Naive B cell (primary cell): ENCODE data around the gene ACSL1. TPM values are rescaled to one million over a fixed set of nuclear protein-coding genes. Genes with fewer than 3 reads are reported as not detected.

Experiments used
- ATAC-seq, 2 donors: fragments of 150-1000 bp; cut with Tn5 transposase; 2 replicates each; pipeline ENCODE4 v1.10.0; 2021; ENCODE audit warnings: low read depth in 2 of 2, mild to moderate bottlenecking in 2 of 2, moderate library complexity in 2 of 2
- DNase-seq: peaks from one replicate; pipeline ENCODE4 v3.0.0; 2022
- H3K27ac Mint-ChIP-seq, 6 donors: one replicate each; pipeline ENCODE4 v1.8.0; 2020 to 2022; ENCODE audit warnings: mild to moderate bottlenecking in 6 of 6, mixed read lengths in 6 of 6, moderate library complexity in 5 of 6, inconsistent platforms in 2 of 6
- H3K27me3 Mint-ChIP-seq, 3 donors: one replicate each; pipeline ENCODE4 v1.8.0; 2021 to 2022; ENCODE audit warnings: mixed read lengths in 3 of 3, mild to moderate bottlenecking in 1 of 3
- H3K36me3 Mint-ChIP-seq, 2 donors: one replicate each; pipeline ENCODE4 v1.8.0; 2020 to 2022; ENCODE audit warnings: mixed read lengths in 2 of 2, inconsistent platforms in 1 of 2, mild to moderate bottlenecking in 1 of 2
- H3K4me1 Mint-ChIP-seq, 3 donors: one replicate each; pipeline ENCODE4 v1.8.0; 2020 to 2022; ENCODE audit warnings: mixed read lengths in 3 of 3, inconsistent platforms in 1 of 3, mild to moderate bottlenecking in 1 of 3, moderate library complexity in 1 of 3
- H3K4me3 Mint-ChIP-seq, 8 donors: one replicate each; pipeline ENCODE4 v1.8.0; 2020 to 2022; ENCODE audit warnings: mild to moderate bottlenecking in 8 of 8, mixed read lengths in 8 of 8, moderate library complexity in 8 of 8, inconsistent platforms in 2 of 8
- H3K9me3 Mint-ChIP-seq, 7 donors: one replicate each; pipeline ENCODE4 v1.8.0; 2020 to 2022; ENCODE audit warnings: mixed read lengths in 7 of 7, mild to moderate bottlenecking in 5 of 7, inconsistent platforms in 2 of 7, moderate library complexity in 1 of 7
- polyA plus RNA-seq, 6 donors: library from polyadenylated mRNA; unstranded; fragments of 300-500 nt; fragmentation: Illumina TruSeq; gene quantifications; one replicate each; pipeline ENCODE4 v1.2.3, GENCODE V29; 2021; ENCODE audit warnings: low read depth in 6 of 6

ACSL1 gene
- polyA plus RNA-seq, 6 donors from 2014 or later: 5.0 to 10.1 (median 6.8) TPM

DNA sequence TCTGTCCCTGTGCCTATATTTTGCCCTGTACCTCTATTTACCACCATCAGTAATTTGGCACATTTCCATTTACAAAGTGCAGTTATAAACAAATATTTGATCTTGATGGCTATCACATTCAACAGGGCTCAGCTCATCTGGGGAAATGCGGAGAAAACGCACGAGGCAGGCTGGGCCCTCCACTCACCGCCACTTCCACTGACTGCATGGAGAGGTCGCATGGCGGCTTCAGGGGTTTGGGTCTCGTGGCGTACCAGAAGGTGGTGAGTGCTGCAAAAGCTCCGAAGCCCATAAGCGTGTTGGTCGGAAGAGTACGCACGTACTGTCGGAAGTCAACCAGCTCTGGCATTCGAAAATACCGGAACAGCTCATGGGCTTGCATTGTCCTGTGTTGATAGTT is 22.6 kb downstream of the ACSL1 start:
- DNase-seq (no peak), ATAC-seq (no peak)
- peaks cover 0 to 7% of the 10 kb centered on the region in 2 donors for H3K36me3 Mint-ChIP-seq
- H3K27me3 Mint-ChIP-seq: no peaks in the 10 kb centered on the region
- H3K9me3 Mint-ChIP-seq: no peaks in the 10 kb centered on the region
- H3K27ac Mint-ChIP-seq: no peak overlapping the region
- H3K4me3 Mint-ChIP-seq: no peak overlapping the region
- peaks cover 28 to 31% (median 29%) of the 10 kb centered on the region in 3 donors for H3K4me1 Mint-ChIP-seq

GRCh38 chr4:184802697-184803015 is 23.1 kb downstream of the ACSL1 start:
- Mint-ChIP-seq H3K27me3 (no peaks in the 10 kb centered on the region), H3K4me1 (peaks cover 24 to 30% (median 25%) of the 10 kb centered on the region in 3 donors), H3K27ac (no peak overlapping the region), H3K4me3 (no peak overlapping the region), H3K36me3 (peaks cover 2 to 7% of the 10 kb centered on the region in 2 donors), H3K9me3 (no peaks in the 10 kb centered on the region)
- DNase-seq (no peak), ATAC-seq (no peak)

DNA sequence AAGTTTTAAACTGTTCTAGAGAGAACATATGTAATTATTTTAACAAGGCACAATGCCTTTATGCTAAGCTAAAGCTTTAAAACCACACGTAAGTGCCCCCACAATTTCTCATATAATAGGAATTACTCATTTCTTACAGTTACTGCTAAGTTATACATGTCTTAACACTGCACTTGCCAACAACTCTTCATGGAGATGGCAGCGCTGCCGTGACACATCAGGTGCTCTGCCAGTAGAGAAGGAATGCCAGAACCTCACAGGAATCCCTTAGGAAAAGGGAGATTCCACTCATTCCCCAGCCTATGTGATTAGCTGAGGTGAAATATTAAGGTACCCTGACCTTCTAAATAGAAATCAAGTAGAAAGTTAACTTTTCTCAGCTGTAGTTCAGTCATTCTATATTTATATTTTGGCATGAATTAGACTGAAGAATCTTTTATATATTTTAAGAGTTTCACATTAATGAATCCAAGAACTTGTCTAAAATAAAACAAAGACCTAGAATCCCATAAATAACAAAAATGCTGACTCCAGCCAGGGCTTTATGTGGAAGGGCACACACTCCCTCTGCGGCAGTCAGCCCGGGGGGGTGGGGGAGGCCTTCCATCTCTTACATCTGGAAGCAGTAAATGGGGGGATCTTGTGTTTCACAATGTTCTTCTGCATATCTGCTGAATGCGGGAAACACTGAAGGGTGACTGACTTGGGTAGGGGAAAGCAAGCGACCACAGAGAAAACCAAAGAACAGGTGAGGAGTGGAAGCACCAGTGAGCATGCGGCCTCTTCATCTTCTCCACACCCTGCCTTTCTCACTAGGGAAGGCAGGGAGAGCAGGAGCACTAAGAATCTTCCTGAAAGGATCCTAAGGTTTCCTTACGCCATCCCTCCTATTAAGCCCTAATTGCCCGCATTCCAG is 23.7 kb downstream of the ACSL1 start:
- H3K9me3 Mint-ChIP-seq: no peaks in the 10 kb centered on the region
- no peak overlapping the region for H3K4me3 Mint-ChIP-seq
- no peaks in the 10 kb centered on the region for H3K27me3 Mint-ChIP-seq
- H3K36me3 Mint-ChIP-seq: peaks cover 7 to 8% of the 10 kb centered on the region in 2 donors
- peak overlapping the region in 1 of 6 donors; percentile 22 for H3K27ac Mint-ChIP-seq
- ATAC-seq: no peak
- H3K4me1 Mint-ChIP-seq: peaks cover 22 to 25% (median 25%) of the 10 kb centered on the region in 3 donors
- DNase-seq: no peak

DNA sequence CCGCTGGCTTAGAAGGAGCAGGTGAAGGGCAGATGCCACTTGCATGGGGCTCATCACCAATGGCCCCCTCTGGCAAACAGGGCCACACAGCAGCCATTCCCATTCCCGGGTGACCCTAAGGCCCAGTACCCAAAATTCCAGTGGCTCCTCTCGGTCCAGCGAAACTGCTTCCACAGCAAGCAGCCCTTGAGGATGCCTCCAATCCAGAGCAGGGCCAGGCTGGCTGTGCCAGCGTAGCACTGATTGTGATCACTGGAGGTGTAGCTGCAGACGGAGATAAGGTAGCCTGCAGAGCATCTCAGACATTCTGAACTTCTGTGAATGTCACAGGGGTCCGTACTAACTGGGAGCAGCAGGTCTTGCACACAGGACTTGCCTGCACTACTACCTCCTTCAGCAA is 27.3 kb downstream of the ACSL1 start:
- no peak for DNase-seq
- peaks cover 7 to 18% of the 10 kb centered on the region in 2 donors for H3K36me3 Mint-ChIP-seq
- no peak overlapping the region for H3K27ac Mint-ChIP-seq
- no peak overlapping the region for H3K4me3 Mint-ChIP-seq
- ATAC-seq: no peak
- H3K9me3 Mint-ChIP-seq: no peaks in the 10 kb centered on the region
- peaks cover 2 to 7% (median 2%) of the 10 kb centered on the region in 3 donors for H3K4me1 Mint-ChIP-seq
- no peaks in the 10 kb centered on the region for H3K27me3 Mint-ChIP-seq

GRCh38 chr4:184796906-184797305 is 28.9 kb downstream of the ACSL1 start:
- H3K27me3 Mint-ChIP-seq: no peaks in the 10 kb centered on the region
- H3K9me3 Mint-ChIP-seq: no peaks in the 10 kb centered on the region
- ATAC-seq (no peak), DNase-seq (no peak)
- peaks cover 0 to 18% of the 10 kb centered on the region in 2 donors for H3K36me3 Mint-ChIP-seq
- peak overlapping the region in 2 of 6 donors; percentile 12 to 79 for H3K27ac Mint-ChIP-seq
- no peak overlapping the region for H3K4me3 Mint-ChIP-seq
- H3K4me1 Mint-ChIP-seq: peaks cover 6 to 9% (median 7%) of the 10 kb centered on the region in 3 donors

- H3K4me3 Mint-ChIP-seq: no peak overlapping the region
- no peaks in the 10 kb centered on the region for H3K27me3 Mint-ChIP-seq
- ATAC-seq (no peak), DNase-seq (no peak)
- peaks cover 0 to 18% of the 10 kb centered on the region in 2 donors for H3K36me3 Mint-ChIP-seq
- peaks cover 12 to 16% (median 15%) of the 10 kb centered on the region in 3 donors for H3K4me1 Mint-ChIP-seq
- no peak overlapping the region for H3K27ac Mint-ChIP-seq
- H3K9me3 Mint-ChIP-seq: no peaks in the 10 kb centered on the region
Observed at GRCh38 chr4:184795214-184795844, 30.4 kb downstream of the ACSL1 start.

GRCh38 chr4:184794470-184794869 is 31.3 kb downstream of the ACSL1 start:
- Mint-ChIP-seq H3K36me3 (peaks cover 0 to 18% of the 10 kb centered on the region in 2 donors), H3K4me1 (peaks cover 12 to 16% (median 15%) of the 10 kb centered on the region in 3 donors), H3K9me3 (no peaks in the 10 kb centered on the region), H3K27me3 (no peaks in the 10 kb centered on the region), H3K4me3 (no peak overlapping the region), H3K27ac (no peak overlapping the region)
- no peak for ATAC-seq
- DNase-seq: no peak

GRCh38 chr4:184793735-184794355 is 31.9 kb downstream of the ACSL1 start:
- Mint-ChIP-seq H3K36me3 (peaks cover 0 to 18% of the 10 kb centered on the region in 2 donors), H3K9me3 (no peaks in the 10 kb centered on the region), H3K27me3 (no peaks in the 10 kb centered on the region), H3K27ac (no peak overlapping the region), H3K4me1 (peaks cover 12 to 16% (median 15%) of the 10 kb centered on the region in 3 donors), H3K4me3 (no peak overlapping the region)
- DNase-seq (no peak), ATAC-seq (no peak)

GRCh38 chr4:184792950-184793555 is 32.7 kb downstream of the ACSL1 start:
- H3K4me1 Mint-ChIP-seq: peaks cover 12 to 16% (median 15%) of the 10 kb centered on the region in 3 donors
- ATAC-seq (no peak), DNase-seq (no peak)
- H3K27ac Mint-ChIP-seq: peak overlapping the region in 1 of 6 donors; percentile 76
- no peaks in the 10 kb centered on the region for H3K27me3 Mint-ChIP-seq
- H3K9me3 Mint-ChIP-seq: no peaks in the 10 kb centered on the region
- H3K4me3 Mint-ChIP-seq: no peak overlapping the region
- peaks cover 0 to 18% of the 10 kb centered on the region in 2 donors for H3K36me3 Mint-ChIP-seq

- peaks cover 12 to 16% (median 15%) of the 10 kb centered on the region in 3 donors for H3K4me1 Mint-ChIP-seq
- peaks cover 0 to 16% of the 10 kb centered on the region in 2 donors for H3K36me3 Mint-ChIP-seq
- no peaks in the 10 kb centered on the region for H3K9me3 Mint-ChIP-seq
- H3K27me3 Mint-ChIP-seq: no peaks in the 10 kb centered on the region
- H3K27ac Mint-ChIP-seq: no peak overlapping the region
- H3K4me3 Mint-ChIP-seq: no peak overlapping the region
- DNase-seq (no peak), ATAC-seq (no peak)
Observed at GRCh38 chr4:184792334-184792733, 33.4 kb downstream of the ACSL1 start.

DNA sequence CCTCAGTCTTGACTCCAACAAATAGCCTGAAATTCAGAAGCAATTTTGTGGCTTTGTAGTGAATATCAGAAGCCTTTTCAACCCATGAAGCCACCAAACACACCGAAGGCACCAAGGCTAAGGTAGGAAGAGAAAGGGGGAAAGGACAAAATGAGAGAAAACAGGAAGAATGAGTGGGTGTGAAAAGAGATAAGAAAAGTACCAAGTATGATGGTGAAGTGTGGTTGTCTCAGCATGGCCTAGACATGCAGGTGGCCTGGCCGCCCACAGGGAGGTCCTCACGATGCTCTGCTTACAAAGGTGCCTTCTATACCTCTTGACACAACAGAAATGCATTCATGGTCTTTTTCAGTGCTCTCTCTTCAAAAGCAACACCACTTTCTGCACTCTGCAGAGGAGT is 34.9 kb downstream of the ACSL1 start:
- DNase-seq (no peak), ATAC-seq (no peak)
- peaks cover 12 to 19% (median 15%) of the 10 kb centered on the region in 3 donors for H3K4me1 Mint-ChIP-seq
- no peaks in the 10 kb centered on the region for H3K27me3 Mint-ChIP-seq
- H3K9me3 Mint-ChIP-seq: no peaks in the 10 kb centered on the region
- H3K36me3 Mint-ChIP-seq: peaks cover 0 to 9% of the 10 kb centered on the region in 2 donors
- H3K27ac Mint-ChIP-seq: peak overlapping the region in 1 of 6 donors; percentile 46
- no peak overlapping the region for H3K4me3 Mint-ChIP-seq

- no peaks in the 10 kb centered on the region for H3K27me3 Mint-ChIP-seq
- H3K27ac Mint-ChIP-seq: peak overlapping the region in 1 of 6 donors; percentile 63
- DNase-seq (no peak), ATAC-seq (no peak)
- H3K4me1 Mint-ChIP-seq: peaks cover 13 to 18% (median 15%) of the 10 kb centered on the region in 3 donors
- H3K4me3 Mint-ChIP-seq: no peak overlapping the region
- no peaks in the 10 kb centered on the region for H3K9me3 Mint-ChIP-seq
- peaks cover 0 to 9% of the 10 kb centered on the region in 2 donors for H3K36me3 Mint-ChIP-seq
Observed at GRCh38 chr4:184787766-184788503, 37.8 kb downstream of the ACSL1 start.

DNA sequence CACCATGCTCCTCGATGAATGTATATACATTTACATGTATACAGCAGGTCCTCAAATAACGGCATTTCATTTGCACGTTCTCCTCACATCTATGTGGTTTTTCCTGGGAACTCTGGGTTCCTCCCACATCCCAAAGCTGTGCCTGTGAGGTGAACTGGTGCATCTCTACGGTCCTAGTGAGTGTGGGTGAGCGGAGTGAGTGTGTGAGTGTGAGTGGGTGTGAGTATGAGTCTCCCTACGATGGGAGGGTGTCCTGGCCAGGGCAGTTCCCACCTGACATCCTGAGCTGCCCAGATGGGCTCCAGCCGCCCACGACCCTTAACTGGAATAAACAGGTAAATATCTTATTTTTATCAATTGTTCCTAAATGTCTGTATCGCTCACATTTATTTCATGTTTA is 40.0 kb downstream of the ACSL1 start:
- H3K36me3 Mint-ChIP-seq: peaks cover 0 to 9% of the 10 kb centered on the region in 2 donors
- H3K9me3 Mint-ChIP-seq: no peaks in the 10 kb centered on the region
- H3K4me3 Mint-ChIP-seq: no peak overlapping the region
- no peak overlapping the region for H3K27ac Mint-ChIP-seq
- ATAC-seq (no peak), DNase-seq (no peak)
- no peaks in the 10 kb centered on the region for H3K27me3 Mint-ChIP-seq
- H3K4me1 Mint-ChIP-seq: peaks cover 18 to 29% (median 27%) of the 10 kb centered on the region in 3 donors
